Jurkat, Clone E6-1 (cell line): Measurements from ENCODE around the gene TENM4.

Source experiments
- DNase-seq: peaks from one replicate; pipeline ENCODE4 v3.0.0-alpha.2; 2011; ENCODE audit warnings: low read depth, low spot score
- H3K4me3 ChIP-seq: 2 replicates; pipeline ENCODE4 v1.5.1; 2011; ENCODE audit warnings: mild to moderate bottlenecking, low read length, control low read depth, moderate library complexity

TENM4 gene

DNA sequence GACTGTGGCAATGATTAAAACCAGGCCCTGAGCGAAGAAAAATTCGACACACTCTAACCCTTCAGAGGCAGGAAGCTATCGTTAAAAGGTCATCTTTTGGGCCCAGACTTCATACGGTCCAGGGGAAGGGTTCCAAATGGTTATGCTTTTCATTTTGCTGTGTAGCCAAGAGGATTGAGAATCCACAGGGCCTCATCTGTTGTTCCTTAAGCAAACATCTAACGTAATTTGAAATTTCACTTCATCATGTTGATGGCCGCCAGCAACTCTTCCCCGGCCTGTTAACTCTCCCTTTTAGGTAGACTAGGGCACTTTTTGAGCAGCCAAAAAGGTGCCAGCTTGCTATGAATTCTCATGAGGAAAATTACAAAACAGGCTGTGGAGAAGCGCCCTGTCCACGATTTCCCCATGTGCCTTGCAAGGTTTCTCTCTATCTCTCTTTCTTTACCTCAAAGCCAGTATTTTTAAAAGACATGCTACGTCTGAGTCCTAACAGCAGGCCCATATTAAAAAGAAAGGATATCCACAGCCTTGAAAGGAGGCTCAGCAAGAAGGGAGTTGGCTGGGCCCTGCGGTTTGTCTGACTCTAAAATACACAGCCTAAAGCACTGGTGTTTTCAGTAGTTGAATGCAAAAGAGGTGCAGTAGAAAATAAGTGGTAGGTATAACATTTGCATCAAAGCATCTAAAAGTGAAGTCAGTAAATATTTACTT lies 509.9 kb downstream of the TENM4 start:
- no peak overlapping the region for H3K4me3 ChIP-seq
- DNase-seq = no peak

DNA sequence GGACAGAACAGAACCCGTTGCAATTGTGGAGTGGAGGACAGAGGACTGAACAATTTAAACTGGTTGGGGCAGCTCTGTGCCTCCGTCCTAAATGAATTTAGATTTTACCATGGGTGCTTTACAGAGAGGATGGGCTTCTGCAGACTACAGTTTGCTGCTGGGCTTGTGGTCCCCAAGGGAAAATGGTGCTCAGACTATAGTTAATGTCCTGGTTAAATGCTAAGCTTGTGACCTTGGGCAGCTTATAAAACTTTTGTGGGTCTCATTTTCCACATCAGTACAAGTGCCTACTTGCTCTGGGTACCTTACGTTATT lies 511.0 kb downstream of the TENM4 start:
- DNase-seq = no peak
- no peak overlapping the region for H3K4me3 ChIP-seq

- no peak overlapping the region for H3K4me3 ChIP-seq
- no peak for DNase-seq
Observed at GRCh38 chr11:78929207-78929905, 511.5 kb downstream of the TENM4 start.

DNA sequence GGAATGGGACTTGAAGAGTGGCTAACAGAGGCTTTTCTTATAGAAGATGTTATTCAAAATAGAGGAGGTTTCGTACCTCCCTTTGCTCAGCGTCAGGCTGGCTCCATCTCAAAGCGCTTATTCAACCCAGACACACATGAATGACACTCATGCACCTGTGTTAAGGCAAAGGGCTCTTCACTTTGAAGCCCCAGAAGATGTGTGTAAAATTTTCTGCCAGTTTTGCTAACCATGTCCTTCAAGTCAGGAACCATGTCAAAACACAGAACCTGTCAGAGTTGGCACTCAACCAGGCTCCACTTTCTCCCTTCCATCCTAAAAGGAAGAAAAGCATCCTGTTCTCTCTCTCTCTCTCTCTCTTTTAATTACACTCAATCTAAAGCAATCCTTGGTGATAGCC lies 513.3 kb downstream of the TENM4 start:
- no peak for DNase-seq

DNA sequence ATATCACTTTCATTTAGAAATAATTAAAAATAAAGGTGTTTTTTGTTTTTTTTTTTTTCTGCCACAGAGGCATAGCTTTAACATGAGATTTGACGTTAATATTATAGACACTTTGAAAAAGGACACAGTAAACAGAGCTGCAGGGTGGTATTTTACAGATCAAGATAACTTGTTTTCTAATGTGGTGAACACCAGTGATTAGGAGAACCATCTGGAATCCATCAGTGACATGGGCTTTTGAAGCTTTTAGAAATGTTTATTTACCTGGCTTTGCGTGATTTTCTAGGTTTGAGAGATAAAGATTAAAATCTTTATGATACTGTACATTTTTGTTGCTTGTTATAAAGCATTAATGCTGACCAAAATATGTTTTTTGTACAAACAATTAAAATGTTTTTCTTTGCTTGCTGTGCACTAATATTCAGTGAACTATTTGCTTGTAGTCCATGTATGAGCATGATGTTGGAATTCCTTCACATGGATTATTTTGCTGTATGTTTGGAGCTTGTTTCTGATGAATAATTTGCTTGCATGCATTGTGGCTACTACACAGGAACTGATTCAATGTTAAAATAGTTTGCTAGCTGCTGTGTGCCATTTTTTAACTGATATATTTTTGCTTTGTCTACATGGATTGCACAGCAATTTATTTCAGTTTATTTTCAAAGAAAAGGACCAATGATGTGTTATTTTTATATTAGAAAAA lies 514.0 kb downstream of the TENM4 start:
- no peak overlapping the region for H3K4me3 ChIP-seq

More for the DNA sequence above, 513.3 kb downstream of the TENM4 start:
- no peak overlapping the region for H3K4me3 ChIP-seq

DNA sequence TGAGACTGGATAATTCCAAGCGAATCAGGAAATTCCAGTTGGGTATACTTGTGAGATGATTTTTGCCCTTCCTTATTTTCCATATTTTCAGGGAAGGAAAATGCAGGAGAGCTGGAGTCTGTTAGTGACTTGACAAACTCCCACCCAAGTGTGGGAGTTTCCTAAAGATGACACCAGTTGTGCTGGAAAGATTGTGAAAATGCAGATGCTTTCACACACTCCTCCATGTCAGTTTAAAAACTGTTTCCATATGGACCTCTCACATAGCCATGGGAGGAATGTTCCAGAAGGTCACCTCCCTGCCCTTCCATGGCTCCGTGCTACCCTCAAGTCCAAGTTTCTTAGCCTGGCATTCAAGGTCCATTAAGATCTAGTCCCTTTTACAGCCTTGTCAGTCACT lies 515.4 kb downstream of the TENM4 start:
- no peak for DNase-seq

More for the DNA sequence above, 514.0 kb downstream of the TENM4 start:
- DNase-seq = no peak

GRCh38 chr11:78922859-78923625 lies 517.8 kb downstream of the TENM4 start:
- no peak overlapping the region for H3K4me3 ChIP-seq
- no peak for DNase-seq

More for the DNA sequence above, 515.4 kb downstream of the TENM4 start:
- no peak overlapping the region for H3K4me3 ChIP-seq

DNA sequence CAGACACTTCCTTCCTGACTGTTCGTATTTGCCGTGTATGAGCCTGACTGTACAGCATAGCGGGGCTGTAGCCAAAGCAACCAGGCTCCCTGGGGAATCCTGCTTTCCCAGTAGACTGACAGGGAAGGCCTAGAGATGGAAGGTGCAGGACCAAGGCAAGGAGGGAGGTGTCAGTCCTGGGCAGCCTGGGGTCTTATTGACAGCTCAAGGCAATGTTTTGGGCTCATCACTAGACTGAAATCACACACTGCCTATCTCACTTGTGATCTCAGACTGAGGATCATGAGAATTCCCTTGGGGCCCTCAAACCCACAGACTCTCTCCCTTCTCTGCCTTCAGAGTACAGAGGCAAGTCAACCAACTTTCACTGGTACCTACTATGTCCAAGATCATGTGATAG lies 519.3 kb downstream of the TENM4 start:
- H3K4me3 ChIP-seq = no peak overlapping the region
- DNase-seq = no peak

GRCh38 chr11:78920329-78920728 lies 520.5 kb downstream of the TENM4 start:
- DNase-seq = no peak
- H3K4me3 ChIP-seq = no peak overlapping the region

- no peak for DNase-seq
- H3K4me3 ChIP-seq = no peak overlapping the region
Observed at GRCh38 chr11:78916759-78917158, 524.1 kb downstream of the TENM4 start.

DNA sequence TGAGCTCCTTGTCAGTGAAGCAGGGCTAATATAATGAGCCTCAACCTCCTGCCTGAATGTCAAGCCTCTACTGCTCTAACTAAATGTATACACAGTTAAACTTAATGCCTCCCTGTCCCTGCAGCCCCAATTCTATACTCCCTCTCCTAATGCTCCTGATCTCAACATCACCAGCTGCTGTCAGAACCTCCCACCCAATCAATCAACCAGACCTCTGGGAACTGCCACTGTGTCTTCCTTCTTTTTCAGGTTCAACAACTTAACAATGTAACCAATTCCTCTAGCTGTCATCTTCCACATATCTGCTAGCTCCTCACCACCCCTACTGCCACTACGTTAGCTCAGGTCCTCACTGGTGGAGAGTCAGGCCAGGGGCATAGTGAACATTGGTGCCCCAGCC lies 526.3 kb downstream of the TENM4 start:
- H3K4me3 ChIP-seq = no peak overlapping the region
- no peak for DNase-seq

DNA sequence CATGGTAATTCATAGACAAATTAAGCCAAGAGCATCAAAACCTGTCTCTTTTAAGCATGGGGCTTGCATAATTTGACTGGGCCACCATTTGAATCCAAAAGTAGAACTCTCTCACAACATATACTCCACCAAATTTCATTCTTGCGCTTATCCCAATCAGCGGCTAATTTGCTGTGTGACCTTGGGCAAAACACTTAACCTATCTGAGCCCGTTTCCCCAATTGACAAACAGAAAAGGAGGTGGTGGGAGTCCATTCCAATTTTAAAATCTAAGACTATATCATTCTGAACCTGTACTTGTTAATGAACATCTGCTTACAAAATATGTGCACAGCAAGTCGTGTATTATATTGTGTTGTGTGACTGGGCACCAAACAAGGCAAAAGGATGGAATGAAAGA lies 528.1 kb downstream of the TENM4 start:
- no peak overlapping the region for H3K4me3 ChIP-seq
- DNase-seq = no peak

GRCh38 chr11:78910322-78910721 lies 530.5 kb downstream of the TENM4 start:
- no peak for DNase-seq

DNA sequence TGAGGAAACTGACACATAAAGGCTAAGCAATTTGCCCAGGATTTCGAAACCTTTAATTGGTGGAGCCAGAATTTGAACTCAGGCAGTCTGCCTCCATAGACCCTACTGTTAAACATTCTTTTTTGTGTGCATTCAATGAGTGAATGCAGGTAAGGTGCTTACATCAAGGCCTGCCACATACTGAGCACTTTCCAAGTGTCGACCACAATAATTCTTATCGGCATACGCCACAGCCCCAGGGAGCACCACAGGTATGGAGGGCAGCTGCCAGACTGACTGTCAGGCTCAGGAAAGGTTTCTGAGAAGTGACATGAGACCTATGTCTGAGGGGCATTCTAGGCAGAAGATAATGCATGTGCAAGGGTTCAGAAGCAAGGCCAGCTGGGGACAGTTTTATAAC lies 531.4 kb downstream of the TENM4 start:
- no peak overlapping the region for H3K4me3 ChIP-seq
- DNase-seq = no peak

More at GRCh38 chr11:78910322-78910721, 530.5 kb downstream of the TENM4 start:
- H3K4me3 ChIP-seq = no peak overlapping the region

DNA sequence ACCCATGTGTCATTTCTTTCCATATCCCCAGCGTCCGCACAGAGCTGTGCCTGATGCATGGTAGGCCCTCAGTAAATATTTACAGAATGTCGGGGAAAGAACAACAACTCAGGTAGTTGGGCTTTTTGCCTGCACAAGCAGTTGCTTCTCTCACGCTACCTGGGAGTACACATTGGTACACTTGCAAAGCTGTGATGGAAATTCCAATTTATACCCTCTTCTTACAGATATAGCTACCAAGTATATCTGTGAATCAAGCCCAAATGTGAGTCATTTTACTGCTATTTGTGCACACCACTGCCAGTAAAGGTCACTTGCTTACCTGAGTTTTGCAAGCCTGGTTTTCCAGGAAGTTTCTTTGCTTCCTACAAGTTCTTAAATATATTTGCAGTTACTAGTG lies 533.2 kb downstream of the TENM4 start:
- no peak for DNase-seq
- H3K4me3 ChIP-seq = no peak overlapping the region

DNA sequence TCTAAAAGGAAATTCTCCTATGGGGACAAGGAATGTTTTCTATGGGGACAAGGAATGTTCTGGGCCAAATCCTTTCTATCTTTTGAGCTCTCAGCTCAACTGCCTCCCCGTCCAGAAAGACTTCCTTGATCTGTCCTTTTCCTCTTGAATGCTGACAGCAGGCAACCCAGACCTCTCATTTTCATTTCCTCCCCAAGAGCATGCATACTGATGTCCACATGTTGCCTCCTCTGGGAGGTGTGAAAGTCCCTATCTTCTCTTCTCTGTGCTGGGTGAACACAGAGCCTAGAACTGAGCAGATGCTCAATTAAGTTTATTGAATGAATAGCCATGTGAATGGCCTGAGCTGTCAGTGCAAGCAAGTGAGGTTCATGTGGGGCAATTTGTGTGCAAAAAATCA lies 534.3 kb downstream of the TENM4 start:
- no peak for DNase-seq
- H3K4me3 ChIP-seq = no peak overlapping the region

DNA sequence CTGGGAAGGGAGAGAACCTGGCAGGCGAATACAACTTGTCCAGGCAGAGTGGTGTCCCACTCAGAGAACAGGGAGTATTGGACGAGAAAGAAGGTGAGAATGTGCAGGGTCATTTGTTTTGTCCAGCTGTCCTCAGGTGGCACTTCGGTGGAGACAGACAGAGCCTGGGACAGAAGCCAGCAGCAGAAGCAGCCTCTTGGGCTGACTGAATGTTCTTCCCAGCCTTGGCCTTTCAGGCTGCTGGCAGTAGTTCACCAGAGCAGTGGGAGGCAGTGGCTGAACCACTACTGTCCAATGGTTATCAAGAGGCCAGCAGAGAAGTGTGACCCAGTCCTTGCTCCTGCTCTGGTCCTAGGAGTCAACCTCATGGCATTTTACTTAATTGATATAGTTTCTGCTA lies 535.1 kb downstream of the TENM4 start:
- H3K4me3 ChIP-seq = no peak overlapping the region
- no peak for DNase-seq

DNA sequence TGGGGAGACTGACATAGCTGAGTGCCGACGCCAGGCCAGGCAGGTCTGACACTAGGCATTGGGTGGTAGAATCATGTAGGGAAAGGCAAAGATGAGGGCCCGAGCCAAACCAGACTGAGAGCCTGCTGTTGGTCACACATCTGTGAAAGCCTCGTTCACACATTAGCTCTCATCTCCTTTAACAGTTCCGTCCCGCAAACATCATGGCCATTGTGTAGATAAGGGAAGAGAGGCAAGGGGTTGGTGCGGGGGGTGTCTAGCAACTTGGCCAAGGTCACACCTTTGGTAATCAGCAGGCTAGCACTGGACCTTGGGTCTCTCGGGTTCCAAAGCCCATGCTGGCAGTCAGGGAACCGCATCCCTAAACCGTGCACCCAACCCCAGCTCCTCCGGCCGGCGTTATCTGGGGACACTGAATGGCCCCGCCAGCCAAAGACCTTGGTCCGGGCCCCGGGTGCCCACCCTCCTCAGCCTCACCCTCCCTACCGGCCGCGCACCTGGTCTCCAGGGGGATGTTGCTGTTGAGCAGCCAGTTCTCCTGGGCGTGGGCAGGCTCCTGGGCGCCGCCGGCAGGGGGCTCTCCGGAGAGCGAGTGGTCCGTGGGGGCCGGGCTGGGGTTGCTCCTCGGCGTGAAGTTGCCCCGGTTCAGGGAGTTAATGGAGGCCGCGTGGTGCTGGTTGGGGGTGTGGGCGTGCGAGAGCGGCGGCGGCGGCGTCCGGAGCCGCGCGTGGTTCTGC lies 537.9 kb downstream of the TENM4 start:
- no peak for DNase-seq

GRCh38 chr11:78901831-78902230 lies 539.0 kb downstream of the TENM4 start:
- DNase-seq = no peak
- no peak overlapping the region for H3K4me3 ChIP-seq

More for the DNA sequence above, 537.9 kb downstream of the TENM4 start:
- H3K4me3 ChIP-seq = no peak overlapping the region
